SK-N-SH (cell line): ENCODE data around the gene KCNQ5. TPM values are rescaled to one million over a fixed set of nuclear protein-coding genes. Genes with fewer than 3 reads are reported as not detected.

Experiments used
- CTCF ChIA-PET: fragments of 300-600, 350-600 bp; formaldehyde crosslinking; extraction: SDS; loops from one replicate; lab custom pipeline; 2021; lab: Yijun Ruan, JAX
- POLR2A ChIA-PET: fragments of 350-600 bp; sonication (Branson Sonifier 250); formaldehyde crosslinking; extraction: SDS; loops from one replicate; lab custom pipeline; 2020; ENCODE audit warnings: antibody characterized with exemption, inconsistent platforms; lab: Yijun Ruan, JAX
- DNase-seq: peaks from one replicate; pipeline ENCODE4 v3.0.0; 2012
- H2AFZ ChIP-seq: fragments of 200-600 bp; sonication (generic); 2 replicates; pipeline ENCODE4 v1.8.1; 2016; ENCODE audit warnings: antibody characterized with exemption, mild to moderate bottlenecking, low read depth
- H3F3A ChIP-seq: fragments of 200-600 bp; sonication (generic); replicated peaks from 2 replicates; pipeline ENCODE3; 2016; ENCODE audit warnings: antibody characterized with exemption, mild to moderate bottlenecking; ENCODE audit not compliant: insufficient read depth
- H3K27ac ChIP-seq, 2 experiments: fragments of 200-500 bp in 1 of 2; fragments of 200-600 bp in 1 of 2; sonication (Bioruptor generic) in 1 of 2; sonication (generic), shearing (Covaris generic) in 1 of 2; 2 replicates each; pipeline versions ENCODE4 v1.5.1 to v1.6.1; 2014 to 2016; ENCODE audit warnings: low read depth in 2 of 2, inconsistent platforms in 1 of 2, low read length in 1 of 2, mild to moderate bottlenecking in 1 of 2, mixed read lengths in 1 of 2
- H3K27me3 ChIP-seq: fragments of 200-600 bp; sonication (generic), shearing (Covaris generic); 2 replicates; pipeline ENCODE4 v1.6.1; 2016; ENCODE audit warnings: mixed run types; ENCODE audit not compliant: insufficient read depth
- H3K36me3 ChIP-seq, 2 experiments: fragments of 200-500 bp in 1 of 2; fragments of 200-600 bp in 1 of 2; sonication (Bioruptor generic) in 1 of 2; sonication (generic) in 1 of 2; replicated peaks in 1 of 2; 2 replicates each; pipeline versions ENCODE3 to v1.5.1; 2014 to 2016; ENCODE audit warnings: low read length in 1 of 2, mild to moderate bottlenecking in 1 of 2; ENCODE audit not compliant: insufficient read depth in 2 of 2, control insufficient read depth in 1 of 2
- H3K4me1 ChIP-seq, 2 experiments: fragments of 200-500 bp in 1 of 2; fragments of 200-600 bp in 1 of 2; sonication (Bioruptor generic) in 1 of 2; sonication (generic), shearing (Covaris generic) in 1 of 2; 2 replicates each; pipeline versions ENCODE4 v1.5.1 to v1.6.1; 2014 to 2016; ENCODE audit warnings: low read depth in 1 of 2, low read length in 1 of 2, mixed run types in 1 of 2; ENCODE audit not compliant: insufficient read depth in 2 of 2, control insufficient read depth in 1 of 2
- H3K4me2 ChIP-seq: fragments of 200-600 bp; sonication (generic), shearing (Covaris generic); 2 replicates; pipeline ENCODE4 v1.6.1; 2017; ENCODE audit warnings: mixed run types
- H3K4me3 ChIP-seq, 2 experiments: fragments of 200-500 bp in 1 of 2; fragments of 200-600 bp in 1 of 2; sonication (Bioruptor generic) in 1 of 2; sonication (generic), shearing (Covaris generic) in 1 of 2; 2 replicates each; pipeline versions ENCODE4 v1.5.1 to v1.8.1; 2014 to 2016; ENCODE audit warnings: low read depth in 2 of 2, inconsistent platforms in 1 of 2, low read length in 1 of 2, mild to moderate bottlenecking in 1 of 2, mixed read lengths in 1 of 2, moderate library complexity in 1 of 2
- H3K79me2 ChIP-seq: fragments of 200-600 bp; sonication (generic); 2 replicates; pipeline ENCODE4 v1.8.1; 2017; ENCODE audit warnings: mild to moderate bottlenecking; ENCODE audit not compliant: insufficient read depth
- H3K9ac ChIP-seq: fragments of 200-600 bp; sonication (generic); 2 replicates; pipeline ENCODE4 v1.6.1; 2017; ENCODE audit warnings: mixed run types
- H3K9me2 ChIP-seq: fragments of 200-600 bp; sonication (generic); 2 replicates; pipeline ENCODE4 v1.6.1; 2017; ENCODE audit warnings: mixed run types
- H3K9me3 ChIP-seq: fragments of 200-600 bp; sonication (generic); 2 replicates; pipeline ENCODE4 v1.6.1; 2017; ENCODE audit warnings: mixed run types, mild to moderate bottlenecking, moderate library complexity
- H4K20me1 ChIP-seq: fragments of 200-600 bp; sonication (generic); 2 replicates; pipeline ENCODE4 v1.6.1; 2017; ENCODE audit warnings: mild to moderate bottlenecking, mixed run types; ENCODE audit not compliant: insufficient read depth
- EP300 ChIP-seq, 2 experiments: IDR thresholded peaks; 2 replicates each; pipeline versions ENCODE4 v1.4.0 to v1.6.1; 2012; ENCODE audit warnings: borderline replicate concordance in 1 of 2, low read depth in 1 of 2, low read length in 1 of 2
- FOSL2 ChIP-seq: IDR thresholded peaks from 2 replicates; pipeline ENCODE4 v1.4.0; 2012; ENCODE audit warnings: low read depth, mild to moderate bottlenecking, moderate library complexity, borderline replicate concordance
- FOXJ3 ChIP-seq: sonication (generic); formaldehyde crosslinking; IDR thresholded peaks from 2 replicates; pipeline ENCODE4 v1.5.1; 2020; ENCODE audit warnings: mild to moderate bottlenecking, missing genetic modification reagents
- FOXM1 ChIP-seq: IDR thresholded peaks from 2 replicates; pipeline ENCODE4 v1.4.0; 2012; ENCODE audit warnings: low read depth, mild to moderate bottlenecking
- GABPA ChIP-seq: IDR thresholded peaks from 2 replicates; pipeline ENCODE4 v1.4.0; 2012; ENCODE audit warnings: low read depth, mild to moderate bottlenecking
- MAX ChIP-seq: IDR thresholded peaks from 2 replicates; pipeline ENCODE4 v1.4.0; 2012; ENCODE audit warnings: low read depth
- NFIC ChIP-seq: IDR thresholded peaks from 2 replicates; pipeline ENCODE4 v1.4.0; 2012; ENCODE audit warnings: borderline replicate concordance
- RAD21 ChIP-seq: IDR thresholded peaks from 2 replicates; pipeline ENCODE4 v1.6.1; 2012; ENCODE audit warnings: mild to moderate bottlenecking, low read length
- RCOR1 ChIP-seq: fragments of 150-350 bp; IDR thresholded peaks from 2 replicates; pipeline ENCODE4 v1.6.1; 2017; ENCODE audit warnings: antibody characterized with exemption, low read length
- RFX5 ChIP-seq: IDR thresholded peaks from 2 replicates; pipeline ENCODE4 v1.6.1; 2012; ENCODE audit warnings: mild to moderate bottlenecking, improper control_type of control experiment, low read length
- SMC3 ChIP-seq: IDR thresholded peaks from 2 replicates; pipeline ENCODE4 v1.6.1; 2012; ENCODE audit warnings: low read depth, low read length, improper control_type of control experiment
- TCF12 ChIP-seq: IDR thresholded peaks from 2 replicates; pipeline ENCODE4 v1.4.0; 2012
- TEAD4 ChIP-seq: IDR thresholded peaks from 2 replicates; pipeline ENCODE4 v1.4.0; 2012; ENCODE audit warnings: mild to moderate bottlenecking, borderline replicate concordance; ENCODE audit not compliant: insufficient read depth
- USF1 ChIP-seq: IDR thresholded peaks from 2 replicates; pipeline ENCODE4 v1.4.0; 2012; ENCODE audit warnings: low read depth, borderline replicate concordance
- YY1 ChIP-seq: IDR thresholded peaks from 2 replicates; pipeline ENCODE4 v1.4.0; 2012; ENCODE audit warnings: low read depth, mild to moderate bottlenecking
- WGBS: methylation state at CpG from one replicate; pipeline ENCODE4 v1.1.6; 2017; ENCODE audit warnings: low lambda C conversion rate; 5-methylcytosine and 5-hydroxymethylcytosine counted together
- polyA plus RNA-seq, 3 experiments: library from polyadenylated mRNA; depleted of rRNA; stranded (reverse); fragments of >200 nt; gene quantifications; 2 replicates each; pipeline ENCODE4 v1.2.3, GENCODE V29; 2012
- TF ChIP-seq, protein P1 (sequence below): fragments of 150-350 bp; IDR thresholded peaks from 2 replicates; pipeline ENCODE4 v1.6.1; 2016; ENCODE audit warnings: mild to moderate bottlenecking, low read depth, low read length
- TF ChIP-seq, protein P2 (sequence below): IDR thresholded peaks from 2 replicates; pipeline ENCODE4; 2012

KCNQ5 gene
- polyA plus RNA-seq, 1 of the 3 experiments (the other 2 are of a cell fraction), result 3.2 TPM

GRCh38 chr6:73180076-73180738, 558.3 kb downstream of the KCNQ5 start:
- H3K4me3 ChIP-seq, result peak overlapping the region; percentile 37 to 58; a peak in 3 of 4 replicates
- no peak for TF ChIP-seq RFX5
- no peak for TF ChIP-seq NFIC
- TF ChIP-seq RAD21, result no peak
- TF ChIP-seq MAX, result no peak
- no peak for TF ChIP-seq RCOR1
- no peak for TF ChIP-seq SMC3
- no peak for TF ChIP-seq FOXJ3 (CRISPR knock-in tag)
- TF ChIP-seq TEAD4, result no peak
- TF ChIP-seq YY1, result no peak
- no peak for TF ChIP-seq GABPA
- TF ChIP-seq, protein P1, sequence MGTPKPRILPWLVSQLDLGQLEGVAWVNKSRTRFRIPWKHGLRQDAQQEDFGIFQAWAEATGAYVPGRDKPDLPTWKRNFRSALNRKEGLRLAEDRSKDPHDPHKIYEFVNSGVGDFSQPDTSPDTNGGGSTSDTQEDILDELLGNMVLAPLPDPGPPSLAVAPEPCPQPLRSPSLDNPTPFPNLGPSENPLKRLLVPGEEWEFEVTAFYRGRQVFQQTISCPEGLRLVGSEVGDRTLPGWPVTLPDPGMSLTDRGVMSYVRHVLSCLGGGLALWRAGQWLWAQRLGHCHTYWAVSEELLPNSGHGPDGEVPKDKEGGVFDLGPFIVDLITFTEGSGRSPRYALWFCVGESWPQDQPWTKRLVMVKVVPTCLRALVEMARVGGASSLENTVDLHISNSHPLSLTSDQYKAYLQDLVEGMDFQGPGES, result no peak
- TF ChIP-seq FOSL2, result no peak
- TF ChIP-seq FOXM1, result no peak
- TF ChIP-seq TCF12, result no peak
- no peak for TF ChIP-seq EP300 (IDR thresholded peaks at IDR 0.05; ENCODE audit: borderline replicate concordance in 1 of 2, low read depth in 1 of 2, low read length in 1 of 2)
- no peak for TF ChIP-seq USF1
- TF ChIP-seq, protein P2, sequence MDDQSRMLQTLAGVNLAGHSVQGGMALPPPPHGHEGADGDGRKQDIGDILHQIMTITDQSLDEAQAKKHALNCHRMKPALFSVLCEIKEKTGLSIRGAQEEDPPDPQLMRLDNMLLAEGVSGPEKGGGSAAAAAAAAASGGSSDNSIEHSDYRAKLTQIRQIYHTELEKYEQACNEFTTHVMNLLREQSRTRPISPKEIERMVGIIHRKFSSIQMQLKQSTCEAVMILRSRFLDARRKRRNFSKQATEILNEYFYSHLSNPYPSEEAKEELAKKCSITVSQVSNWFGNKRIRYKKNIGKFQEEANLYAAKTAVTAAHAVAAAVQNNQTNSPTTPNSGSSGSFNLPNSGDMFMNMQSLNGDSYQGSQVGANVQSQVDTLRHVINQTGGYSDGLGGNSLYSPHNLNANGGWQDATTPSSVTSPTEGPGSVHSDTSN, result no peak
- H4K20me1 ChIP-seq, result no peaks in the 10 kb centered on the region
- no peaks in the 10 kb centered on the region for H3F3A ChIP-seq
- H3K79me2 ChIP-seq, result no peaks in the 10 kb centered on the region
- ChIA-PET CTCF (interaction anchor here (0.6 to 1.6 kb wide), 7 partner anchors 28 to 949 kb away, joined by 3 to 10 read pairs (median 3); no protein-coding TSS in a partner anchor), POLR2A (no interaction called here)
- 67% methylated on average over 6 of the region's 6 CpGs for WGBS
- H3K27me3 ChIP-seq, result no peaks in the 10 kb centered on the region
- no peaks in the 10 kb centered on the region for H3K36me3 ChIP-seq
- H3K4me2 ChIP-seq, result peak overlapping the region; percentile 75
- no peaks in the 10 kb centered on the region for H3K9me3 ChIP-seq
- peaks cover 2 to 4% of the 10 kb centered on the region in 2 experiments; a peak in 2 of 4 replicates for H3K4me1 ChIP-seq
- 0 out of 2 replicates have a peak overlapping the region, but pooled peaks have one; percentile 22 for H3K9ac ChIP-seq
- DNase-seq, result no peak
- H3K9me2 ChIP-seq, result no peaks in the 10 kb centered on the region
- H2AFZ ChIP-seq, result peak overlapping the region; percentile 69; the same call in 1 of the 2 replicates
- H3K27ac ChIP-seq, result 0 out of 4 replicates have a peak overlapping the region, but pooled peaks of 1 of the 2 experiments have one; percentile 4
